Heart left ventricle (tissue), 13 donors: ENCODE measurements around the gene CTNNA3.

Experiments used
- CTCF ChIP-seq, 12 donors: fragments of 200-600 bp; sonication (generic) in 4 of 12; IDR thresholded peaks; one replicate each; pipeline versions ENCODE4 v1.5.0 to v1.8.0; 2018 to 2022; ENCODE audit warnings: antibody characterized with exemption in 12 of 12, mild to moderate bottlenecking in 5 of 12
- POLR2A ChIP-seq, 2 donors: fragments of 450-650 bp; IDR thresholded peaks; one replicate each; pipeline ENCODE4 v1.6.1; 2017; ENCODE audit warnings: antibody characterized with exemption in 2 of 2, mild to moderate bottlenecking in 2 of 2, moderate library complexity in 2 of 2
- donor health status: ischemic (EF 13 %, LVEDD 7.1; RV severe dilation, severe dysfunction).
- donor health status: DM: no; HTN: yes; CAD: no.
- donor health status: DM: no; HTN: no; CAD: no.
- donor health status: ischemic (EF 25% LVEDD 6.9; RV normal size, moderate dysfunction).
- donor health status: ischemic (EF 25% LVEDD 5.7; RV mildly dilated, moderate dysfunction).
- donor health status: ischemic (EF 35%, LVEDD 5.7; RV mildly dilated, moderate dysfunction).
- donor health status: nonischemic (EF 11% LVEDD 7.7; RV severe dilation, severe dysfunction).
- donor health status: DM: yes; HTN: yes; CAD: no.
- donor health status: PGD.
- donor health status: ischemic (EF 29% LVEDD 5.4; RV normal size, mild dysfunction).
- donor health status: nonischemic (EF 23%, LVEDD 6.1; RV moderate dilation, normal function).

- TF ChIP-seq CTCF (IDR thresholded peaks at IDR 0.05) (no peak), POLR2A (IDR thresholded peaks at IDR 0.05) (no peak)
Observed at GRCh38 chr10:67722113-67722512, 26.1 kb upstream of the CTNNA3 start.
